Activated T-cell treated with anti-CD3 and anti-CD28 coated beads for 24 hours (primary cell): ENCODE measurements around the gene RPH3AL.
"Not testable (repeated sequence)": the region's sequence is repeated elsewhere in the genome, so short reads cannot be mapped to it uniquely, and the experiment has no call there.

Experiments
- DNase-seq: peaks from one replicate; pipeline ENCODE4 v3.0.0-alpha.2; 2020; ENCODE audit warnings: low read depth

The RPH3AL gene

DNA sequence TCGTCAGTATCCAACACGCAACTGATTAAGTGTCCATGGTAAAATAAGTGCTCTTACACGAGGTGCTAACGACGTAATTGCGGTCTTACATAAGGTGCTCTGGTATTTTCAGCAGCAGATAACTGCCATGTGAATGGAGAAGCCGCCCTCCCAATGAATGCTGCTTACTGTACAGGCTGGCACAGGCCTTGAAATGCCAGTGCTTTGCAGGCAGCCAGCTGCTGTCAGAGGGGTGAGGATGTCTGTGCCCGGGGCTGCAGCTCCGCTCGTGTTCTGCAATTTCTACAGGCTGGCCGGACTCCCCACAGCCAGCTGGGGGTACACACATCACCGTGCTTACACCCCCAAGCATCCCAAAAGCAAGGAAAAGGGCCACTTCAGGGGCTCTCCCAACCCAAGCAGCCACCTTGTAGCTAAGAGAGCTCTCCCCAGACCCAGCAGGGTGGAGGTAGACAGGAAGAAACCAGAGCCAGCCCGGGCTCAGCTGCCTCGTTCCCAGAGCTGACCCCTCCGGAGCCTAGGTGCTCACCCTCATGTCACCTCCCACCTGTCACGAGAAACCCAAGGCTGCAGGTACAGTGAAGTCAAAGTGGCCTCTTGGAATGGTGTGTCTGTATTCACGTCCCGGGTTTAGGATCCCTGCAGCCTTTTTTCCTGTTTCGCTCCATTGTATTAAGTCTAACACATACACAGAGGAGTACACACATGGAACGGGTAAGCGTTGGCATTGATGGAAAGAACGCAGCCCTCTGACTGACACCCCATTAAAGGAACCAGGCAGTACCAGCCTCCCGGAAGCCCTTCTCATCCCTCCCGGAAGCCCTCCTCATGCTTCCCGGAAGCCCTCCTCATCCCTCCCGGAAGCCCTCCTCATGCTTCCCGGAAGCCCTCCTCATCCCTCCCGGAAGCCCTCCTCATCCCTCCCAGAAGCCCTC is 27.2 kb upstream of the RPH3AL start:
- no peak for DNase-seq

DNA sequence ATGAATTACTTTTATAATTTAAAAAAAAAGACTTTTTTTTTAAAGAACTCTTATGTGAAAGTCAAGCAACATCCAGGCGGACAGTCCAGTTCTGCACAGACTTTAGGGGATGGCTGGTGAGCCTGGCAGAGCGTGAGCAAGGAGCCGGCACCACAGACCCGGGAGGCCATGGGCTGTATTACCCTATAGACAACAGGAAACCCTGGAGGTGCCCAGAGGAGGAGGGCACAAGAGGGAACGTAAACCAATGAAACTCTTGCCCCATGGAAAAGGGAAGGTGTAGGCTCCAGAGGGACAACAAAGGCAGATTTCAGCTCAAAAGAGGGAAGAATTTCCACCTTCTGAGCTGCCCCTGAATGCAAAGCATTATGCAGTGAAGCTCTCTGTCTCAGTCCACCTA is 25.5 kb upstream of the RPH3AL start:
- DNase-seq = no peak

DNA sequence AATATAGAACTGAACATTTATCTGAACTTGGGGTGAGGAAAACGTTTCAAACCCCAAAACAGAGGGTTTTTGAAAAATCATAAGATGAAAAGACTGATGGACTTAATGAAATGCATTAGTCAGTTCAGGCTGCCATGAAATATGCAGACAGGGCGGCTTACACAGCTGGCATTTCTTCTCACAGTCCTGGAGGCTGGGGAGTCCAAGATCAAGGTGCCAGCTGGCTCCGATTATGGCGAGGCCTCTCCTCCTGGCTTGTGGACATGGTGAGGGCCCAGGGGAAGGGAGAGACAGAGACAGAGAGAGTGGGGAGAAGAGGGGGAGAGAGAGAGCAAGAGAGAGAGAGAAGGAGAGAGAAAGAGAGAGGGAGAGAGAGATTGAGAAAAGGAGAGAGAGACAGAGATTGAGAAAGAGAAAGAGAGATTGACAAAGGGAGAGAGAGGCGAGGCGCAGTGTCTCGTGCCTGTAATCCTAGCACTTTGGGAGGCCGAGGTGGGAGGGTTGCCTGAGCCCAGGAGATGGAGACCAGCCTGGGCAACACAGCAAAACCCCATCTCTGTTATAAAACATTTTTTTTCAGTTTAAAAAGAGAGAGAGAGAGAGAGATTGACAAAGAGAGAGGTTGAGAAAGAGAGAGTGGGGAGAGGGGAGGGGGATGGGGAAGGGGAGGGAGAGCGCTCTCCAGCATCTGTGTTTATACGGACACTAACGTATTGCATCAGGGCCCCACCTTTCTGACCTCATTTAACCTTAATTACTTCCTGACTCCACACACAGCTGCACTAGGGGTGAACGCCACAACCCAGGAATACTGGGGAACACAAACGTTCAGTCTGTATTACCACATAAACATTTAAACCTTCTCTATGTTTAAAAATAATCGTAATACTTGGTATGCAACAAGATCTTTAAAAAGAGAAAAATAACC is 24.6 kb upstream of the RPH3AL start:
- DNase-seq = no peak

DNA sequence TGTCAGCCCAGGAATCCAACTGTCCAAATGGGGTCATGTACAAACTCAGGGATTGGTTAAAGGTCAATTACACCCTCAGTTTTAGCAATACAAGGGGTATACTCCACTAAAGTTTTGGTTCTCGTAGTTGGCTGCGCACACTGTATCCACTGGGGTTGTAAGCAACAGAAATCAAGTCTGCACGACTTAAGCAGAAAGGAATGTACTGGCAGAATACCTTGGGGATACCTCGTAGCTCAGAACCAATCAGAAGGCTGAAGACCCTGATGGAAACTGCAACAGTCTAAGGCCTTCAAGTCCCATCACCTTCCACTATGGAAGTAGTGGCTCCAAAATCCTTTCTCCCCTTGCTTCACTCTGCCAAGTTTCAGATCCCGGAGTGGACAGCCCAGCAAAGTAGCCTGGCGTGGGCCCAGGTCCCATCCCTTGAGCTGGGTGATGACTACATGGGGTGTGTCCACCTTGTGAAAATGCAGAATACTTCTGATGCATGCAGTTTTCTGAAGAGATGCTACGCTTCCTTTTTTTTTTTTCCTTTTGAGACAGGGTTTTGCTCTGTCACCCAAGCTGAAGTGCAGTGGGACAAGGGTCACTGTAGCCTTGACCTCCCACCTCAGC is 21.1 kb upstream of the RPH3AL start:
- no peak for DNase-seq

DNA sequence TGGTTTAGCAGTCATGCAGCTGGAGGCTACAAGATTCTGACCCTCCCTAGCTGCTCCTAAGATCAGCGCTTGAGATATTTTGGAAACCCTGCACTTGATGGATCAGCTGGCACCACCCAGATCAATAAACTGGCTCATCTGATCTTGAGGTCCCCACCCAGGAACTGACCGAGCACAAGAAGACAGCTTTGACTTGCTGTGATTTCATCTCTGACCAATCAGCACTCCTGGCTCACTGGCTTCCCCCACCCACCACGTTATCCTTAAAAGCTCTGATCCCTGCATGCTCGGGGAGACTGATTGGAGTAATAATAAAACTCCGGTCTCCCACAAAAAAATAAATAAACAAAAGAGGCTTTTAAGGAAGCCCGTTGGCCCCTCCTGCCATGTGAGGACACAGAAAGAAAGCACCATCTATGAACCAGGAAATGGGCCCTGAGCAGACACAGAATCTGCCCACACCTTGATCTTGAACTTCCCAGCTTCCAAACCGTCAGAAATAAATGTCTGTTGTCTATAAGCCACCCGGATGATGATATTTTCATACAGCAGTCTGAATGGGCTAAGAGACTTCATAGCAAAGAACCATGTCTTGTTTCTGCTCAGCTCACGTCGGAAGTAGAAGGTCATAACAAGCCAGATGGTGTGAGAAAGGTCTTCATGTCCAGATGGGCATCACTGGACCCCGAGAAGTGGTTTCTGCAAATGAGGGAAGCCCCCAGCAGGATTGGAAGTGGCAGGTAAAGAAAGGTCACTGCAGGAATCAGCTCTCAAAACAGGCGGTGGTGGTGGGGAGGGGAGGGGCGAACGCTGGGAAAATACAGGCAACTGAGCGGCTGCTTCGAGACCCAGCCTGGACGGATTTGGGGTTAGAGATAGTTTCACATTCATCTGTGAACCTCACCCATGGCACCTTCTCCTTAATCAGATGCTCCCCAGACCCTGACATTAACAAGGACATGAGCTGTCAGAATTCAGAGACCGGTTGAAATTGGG is 19.8 kb upstream of the RPH3AL start:
- DNase-seq = no peak

DNA sequence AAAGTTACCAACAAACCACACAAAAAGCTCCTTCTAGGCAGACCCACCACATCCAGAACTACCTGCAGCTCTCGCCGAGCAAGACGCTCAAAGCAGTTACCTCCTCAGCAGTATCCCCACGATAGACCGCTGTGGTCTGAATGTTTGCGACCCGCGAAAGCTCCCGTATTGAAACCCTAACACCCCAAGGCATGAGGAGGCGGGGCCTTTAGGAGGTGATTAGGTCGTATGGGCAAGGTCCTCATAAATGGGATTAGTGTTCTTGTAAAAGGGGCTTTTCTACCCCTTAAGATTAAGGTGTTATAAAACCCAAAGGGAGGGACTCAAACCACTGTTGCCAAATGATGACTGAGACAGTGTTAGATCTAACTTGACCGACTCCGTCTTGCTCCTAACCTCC is 19.0 kb upstream of the RPH3AL start:
- no peak for DNase-seq

DNA sequence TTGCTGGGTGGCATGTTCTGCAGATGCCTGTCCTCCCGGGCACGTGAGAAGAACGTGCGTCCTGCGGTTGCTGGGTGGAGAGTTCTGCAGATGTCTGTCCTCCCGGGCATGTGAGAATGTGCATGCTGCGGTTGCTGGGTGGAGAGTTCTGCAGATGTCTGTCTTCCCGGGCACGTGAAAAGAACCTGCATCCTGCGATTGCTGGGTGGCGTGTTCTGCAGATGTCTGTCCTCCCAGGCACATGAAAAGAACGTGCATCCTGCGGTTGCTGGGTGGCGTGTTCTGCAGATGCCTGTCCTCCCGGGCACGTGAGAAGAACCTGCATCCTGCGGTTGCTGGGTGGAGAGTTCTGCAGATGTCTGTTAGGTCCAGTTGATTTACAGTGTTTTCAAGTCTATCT is 15.0 kb upstream of the RPH3AL start:
- DNase-seq = not testable (repeated sequence)

DNA sequence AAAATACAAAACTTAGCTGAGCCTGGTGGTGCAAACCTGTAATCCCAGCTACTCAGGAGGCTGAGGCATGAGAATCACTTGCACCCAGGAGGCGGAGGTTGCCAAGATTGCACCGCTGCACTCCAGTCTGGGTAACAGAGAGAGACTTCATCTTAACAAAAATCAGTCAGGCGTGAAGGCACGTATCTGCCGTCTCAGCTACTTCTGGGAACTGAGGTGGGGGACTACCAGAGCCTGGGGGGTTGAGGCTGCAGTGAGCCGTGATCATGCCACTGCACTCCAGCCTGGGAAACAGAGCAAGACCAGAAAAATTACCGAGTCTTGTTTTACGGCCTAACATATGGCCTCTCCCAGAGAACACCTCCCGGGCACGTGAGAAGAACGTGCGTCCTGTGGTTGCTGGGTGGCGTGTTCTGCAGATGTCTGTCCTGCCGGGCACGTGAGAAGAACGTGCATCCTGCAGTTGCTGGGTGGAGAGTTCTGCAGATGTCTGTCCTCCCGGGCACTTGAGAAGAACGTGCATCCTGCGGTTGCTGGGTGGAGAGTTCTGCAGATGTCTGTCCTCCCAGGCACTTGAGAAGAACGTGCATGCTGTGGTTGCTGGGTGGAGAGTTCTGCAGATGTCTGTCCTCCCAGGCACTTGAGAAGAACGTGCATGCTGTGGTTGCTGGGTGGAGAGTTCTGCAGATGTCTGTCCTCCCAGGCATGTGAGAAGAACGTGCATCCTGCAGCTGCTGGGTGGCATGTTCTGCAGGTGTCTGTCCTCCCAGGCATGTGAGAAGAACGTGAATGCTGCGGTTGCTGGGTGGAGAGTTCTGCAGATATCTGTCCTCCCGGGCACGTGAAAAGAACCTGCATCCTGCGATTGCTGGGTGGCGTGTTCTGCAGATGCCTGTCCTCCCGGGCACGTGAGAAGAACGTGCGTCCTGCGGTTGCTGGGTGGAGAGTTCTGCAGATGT is 14.3 kb upstream of the RPH3AL start:
- DNase-seq = not testable (repeated sequence)

DNA sequence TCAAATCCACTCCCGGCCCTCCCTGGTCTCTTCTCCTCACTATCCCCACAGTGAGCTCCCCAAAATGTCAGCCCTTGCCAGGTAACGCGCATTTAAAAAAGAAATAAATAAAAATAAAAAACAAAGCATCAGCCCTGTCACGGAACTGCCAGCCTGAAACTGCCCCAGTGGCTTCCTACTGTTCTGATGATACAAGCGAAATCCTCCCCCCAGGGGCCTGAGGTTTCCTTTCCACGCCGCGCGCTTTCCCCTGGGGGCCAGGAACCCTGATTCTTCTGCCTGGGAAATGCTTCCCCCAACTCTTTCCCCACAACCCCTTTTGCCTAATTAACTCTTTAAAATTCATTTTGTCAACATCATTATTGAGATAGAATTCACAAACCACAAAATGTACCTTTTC is 12.2 kb upstream of the RPH3AL start:
- DNase-seq = no peak

DNA sequence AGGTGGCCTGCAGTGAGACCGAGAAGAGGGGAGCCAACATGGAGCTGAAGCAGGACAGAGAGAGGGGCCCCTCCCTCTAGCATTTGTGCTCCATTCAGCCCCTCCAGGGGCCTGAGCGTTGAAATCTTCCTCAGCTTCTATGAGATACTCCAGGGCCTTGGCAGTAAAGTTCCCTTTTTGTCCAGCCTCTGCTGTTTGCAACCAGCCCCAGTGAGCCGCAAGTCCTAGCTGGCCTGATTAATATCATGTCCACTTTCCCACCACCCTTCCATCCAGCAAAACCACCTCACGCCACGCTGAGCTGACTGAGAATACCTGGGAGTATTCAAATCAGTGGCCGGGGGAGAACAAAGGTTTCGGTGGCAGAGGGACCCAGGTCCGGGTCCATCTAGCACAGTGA is 11.7 kb upstream of the RPH3AL start:
- no peak for DNase-seq

DNA sequence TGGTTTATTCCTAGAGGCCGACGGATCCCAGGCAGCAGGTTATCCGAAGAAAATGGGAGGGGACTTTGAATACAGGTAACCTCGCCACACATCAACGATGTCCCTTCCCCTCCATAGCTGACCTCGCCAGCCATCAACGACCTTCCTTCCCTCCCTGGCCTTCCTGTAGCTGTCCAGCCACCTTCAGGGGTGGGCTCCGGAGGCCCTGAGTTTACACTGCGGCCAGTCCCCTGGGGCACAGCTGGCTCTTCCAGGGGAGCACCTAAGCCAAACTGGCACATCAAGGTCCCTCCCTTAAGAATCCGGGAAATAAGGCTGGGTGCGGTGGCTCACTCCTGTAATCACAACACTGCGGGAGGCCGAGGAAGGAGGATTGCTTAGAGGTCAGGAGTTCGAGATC is 10.1 kb upstream of the RPH3AL start:
- DNase-seq = no peak

DNA sequence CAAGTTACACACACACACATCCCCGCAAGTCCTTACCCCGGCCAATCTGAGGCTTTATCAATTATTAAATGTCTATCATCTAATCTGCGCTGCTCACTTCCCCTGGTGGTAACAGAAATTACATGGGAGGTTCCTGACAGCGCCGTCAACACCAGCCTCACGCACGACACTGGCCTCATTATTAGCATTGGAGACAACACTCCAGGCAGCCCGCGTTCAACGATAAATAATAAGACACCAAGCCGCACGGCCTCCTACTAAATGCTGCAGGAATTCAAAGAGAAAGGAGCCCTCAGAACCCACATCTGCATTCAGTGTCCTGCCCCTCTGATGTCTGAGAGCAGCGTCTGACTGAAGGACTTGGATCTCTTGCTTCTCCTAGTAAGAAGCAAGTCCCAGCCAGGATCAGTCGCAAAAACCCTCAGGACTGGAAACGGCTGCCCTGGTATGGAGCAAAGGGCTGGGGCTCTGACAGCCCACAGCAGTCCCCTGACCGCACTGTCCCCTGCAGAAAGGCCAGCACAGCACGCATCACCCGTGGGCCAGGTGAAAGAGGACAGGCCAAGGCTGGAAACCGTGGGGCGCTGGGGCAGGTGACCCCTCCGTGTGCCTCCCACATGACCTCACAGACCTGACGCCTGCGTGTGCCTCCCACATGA is 7.6 kb upstream of the RPH3AL start:
- DNase-seq = no peak

DNA sequence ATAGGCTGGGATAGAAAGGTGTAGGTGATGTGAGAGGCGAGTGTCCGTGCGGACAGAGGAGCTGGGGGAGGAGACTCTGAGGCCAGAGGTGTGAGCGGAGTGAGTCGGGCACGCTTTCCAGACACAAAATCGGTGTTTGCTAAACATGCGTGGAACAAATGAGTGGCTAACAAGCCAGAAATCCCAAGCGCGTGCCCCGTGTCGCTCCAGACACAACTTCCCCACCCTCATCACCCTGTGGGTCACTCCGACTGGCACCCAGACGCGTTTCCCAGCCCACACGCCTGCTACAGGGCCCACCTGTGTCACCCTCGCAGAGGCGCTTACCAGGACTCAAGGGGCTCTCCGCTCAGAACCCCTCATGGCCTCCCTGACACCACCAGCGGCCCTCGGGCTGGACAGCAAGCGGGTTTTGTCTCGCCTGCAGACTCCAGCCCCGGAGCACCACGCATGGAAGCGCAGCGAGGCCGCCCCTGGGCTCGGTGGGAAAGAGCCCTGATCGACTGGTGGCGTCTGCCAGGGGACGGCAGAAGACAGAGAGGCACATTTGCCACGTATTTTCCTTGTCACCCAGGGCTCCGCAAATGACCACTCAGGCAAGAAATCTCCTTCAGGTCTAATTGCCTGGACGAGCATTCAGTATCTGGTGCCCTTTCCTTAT is 6.0 kb upstream of the RPH3AL start:
- no peak for DNase-seq

DNA sequence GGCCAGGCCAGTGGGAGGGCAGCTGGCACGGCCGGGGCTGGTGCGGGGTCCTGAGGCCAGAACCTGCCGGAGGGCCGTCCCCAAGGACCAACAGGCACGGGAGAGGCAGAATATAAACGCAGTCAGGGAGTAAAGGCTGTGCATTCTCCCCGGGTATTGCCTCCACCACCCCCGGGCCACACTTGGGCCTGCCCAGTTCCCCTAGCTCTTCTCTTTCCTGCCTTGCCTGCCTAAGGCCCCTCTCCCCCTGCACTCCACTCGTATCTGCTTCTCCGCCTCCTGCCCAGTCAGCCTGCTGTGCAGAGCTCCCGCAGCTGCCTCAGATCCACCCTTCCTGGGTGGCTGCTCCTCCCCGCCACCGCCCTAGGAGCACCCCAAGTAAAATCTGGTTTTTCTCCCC is 5.0 kb upstream of the RPH3AL start:
- no peak for DNase-seq

DNA sequence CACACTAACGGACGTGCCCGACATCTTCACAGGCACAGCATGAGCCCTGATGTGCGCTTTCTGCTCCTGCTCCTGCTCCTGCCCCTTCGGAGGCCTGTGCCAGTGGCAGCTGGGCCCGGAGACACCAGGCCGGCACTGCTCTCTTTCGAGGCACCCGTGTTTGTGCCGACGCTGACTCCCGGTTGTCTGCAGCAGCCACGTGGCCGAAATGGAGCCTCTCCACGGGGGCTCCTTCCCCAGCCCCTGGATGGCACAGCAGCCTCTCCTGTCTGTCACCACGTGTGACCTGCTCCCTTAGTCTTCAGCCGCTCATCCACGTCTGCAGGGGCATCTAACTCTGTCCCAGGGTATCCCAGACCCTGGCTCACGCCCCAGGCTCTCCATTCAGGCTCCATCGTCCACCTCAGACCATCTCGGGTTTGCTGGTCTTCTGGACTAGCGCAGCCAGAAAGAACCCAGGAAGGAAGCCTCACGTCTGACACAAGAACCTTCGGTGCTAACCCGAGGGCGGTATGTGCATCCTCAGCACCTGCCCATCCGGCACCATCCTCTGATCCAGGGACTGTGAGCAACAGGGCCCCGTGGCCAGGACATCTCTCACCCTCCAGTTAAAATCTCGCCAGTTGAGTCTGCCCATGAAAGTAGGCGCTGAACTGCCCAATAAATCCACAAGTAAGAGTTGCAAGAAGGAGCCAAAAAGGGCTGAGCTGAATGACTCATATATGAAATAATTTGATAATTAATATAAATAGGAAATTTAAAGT is 4.2 kb upstream of the RPH3AL start:
- no peak for DNase-seq

DNA sequence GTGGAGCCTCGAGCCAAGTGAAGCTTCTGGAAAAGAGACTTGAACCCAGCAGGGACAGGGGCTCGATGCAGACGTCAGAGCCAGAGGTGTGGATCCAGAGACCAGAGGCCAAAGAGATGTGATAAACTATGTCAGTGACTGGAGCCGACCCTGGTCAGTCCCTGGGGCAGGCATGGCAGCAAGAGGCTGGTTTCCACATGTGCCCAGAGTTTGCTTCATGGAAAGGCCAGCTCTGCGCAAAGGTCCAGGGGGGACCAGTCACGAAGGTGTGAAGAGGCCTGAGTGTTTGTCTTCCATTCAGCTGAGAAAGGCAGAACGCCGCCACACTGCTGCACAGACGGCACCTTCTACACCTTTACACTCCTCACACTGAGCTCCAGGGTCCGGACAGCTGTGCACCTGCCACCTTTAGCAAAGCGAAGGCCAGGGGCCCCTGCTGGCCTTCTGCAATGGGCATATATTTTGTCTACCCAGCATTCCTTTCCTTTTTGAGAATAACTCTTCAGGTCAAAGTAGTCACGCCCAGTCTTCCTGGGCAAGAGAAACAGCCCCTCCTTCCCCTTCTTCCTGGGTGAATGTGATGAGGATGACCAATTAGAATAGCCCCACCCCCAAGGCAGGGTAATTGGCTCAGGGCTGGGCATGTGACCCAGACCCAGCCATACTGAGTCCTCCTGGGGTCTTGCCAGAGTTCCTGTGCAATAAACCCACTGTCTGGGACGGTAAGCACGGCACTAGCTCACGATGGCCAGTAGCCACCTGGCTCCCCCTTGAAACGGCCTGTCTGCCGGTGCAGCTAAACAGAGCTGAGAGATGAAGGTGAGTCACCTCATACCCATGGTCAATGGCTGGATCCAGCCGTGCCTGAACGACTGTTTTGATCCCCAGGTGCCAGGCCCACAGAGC is 2.3 kb upstream of the RPH3AL start:
- DNase-seq = no peak

DNA sequence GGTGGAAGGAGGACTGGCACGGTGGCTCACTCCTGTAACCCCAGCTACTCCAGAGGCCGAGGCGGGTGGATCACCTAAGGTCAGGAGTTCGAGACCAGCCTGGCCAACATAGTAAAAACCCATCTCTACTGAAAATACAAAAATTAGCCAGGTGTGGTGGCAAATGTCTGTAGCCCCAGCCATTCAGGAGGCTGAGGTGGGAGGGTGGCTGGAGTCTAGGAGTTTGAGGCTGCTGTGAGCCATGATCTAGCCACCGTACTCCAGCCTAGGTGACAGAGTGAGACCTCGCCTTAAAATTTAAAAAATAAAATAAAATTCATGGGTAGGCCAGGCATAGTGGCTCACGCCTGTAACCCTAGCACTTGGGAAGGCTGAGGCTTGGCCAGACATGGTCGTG is 1.2 kb upstream of the RPH3AL start:
- DNase-seq = no peak
